Measurements from ENCODE around the gene BROX. TPM values are rescaled to one million over a fixed set of nuclear protein-coding genes. Genes with fewer than 3 reads are reported as not detected.

BROX gene
- total RNA-seq, 1 donor from 2014 or later, result 34.6 TPM

- ChIA-PET CTCF (interaction anchor here (0.7 to 1.1 kb wide), 2 partner anchors 10 to 361 kb away, joined by 3 read pairs; no protein-coding TSS in a partner anchor), POLR2A (interaction anchor here (1.0 to 3.2 kb wide), 2 partner anchors 15 to 85 kb away, joined by 4 to 16 read pairs; partner anchors contain the start of genes AIDA and BROX)
- Mint-ChIP-seq H3K4me3 (no peak overlapping the region), H3K27ac (no peak overlapping the region), H3K27me3 (no peaks in the 10 kb centered on the region), H3K36me3 (ENCODE audit: low read depth) (peaks cover 83% of the 10 kb centered on the region), H3K9me3 (no peaks in the 10 kb centered on the region), H3K4me1 (peaks cover 47% of the 10 kb centered on the region)
- TF ChIP-seq CTCF (IDR thresholded peaks at IDR 0.05), result no peak
- intact Hi-C loops (cut with micrococcal nuclease), result no loop called here
- ATAC-seq (ENCODE audit: low read depth) (no peak), DNase-seq (no peak)
These were observed 16.4 kb downstream of the BROX start for GRCh38 chr1:222728746-222729145.

- POLR2A ChIA-PET, result interaction anchor here (1.6 to 6.3 kb wide), 3 partner anchors 19 to 87 kb away, joined by 9 to 127 read pairs (median 16); partner anchors contain the start of genes AIDA and BROX
- Mint-ChIP-seq H3K4me1 (peaks cover 64% of the 10 kb centered on the region), H3K4me3 (peak overlapping the region; percentile 56), H3K9me3 (no peaks in the 10 kb centered on the region), H3K36me3 (ENCODE audit: low read depth) (peaks cover 80% of the 10 kb centered on the region), H3K27ac (peak overlapping the region; percentile 73), H3K27me3 (no peaks in the 10 kb centered on the region)
- intact Hi-C loops (cut with micrococcal nuclease), result loop anchor here (5.0 kb wide), 1 partner anchor 89 kb away; no protein-coding TSS in a partner anchor
- CTCF ChIA-PET, result interaction anchor here (1.4 kb wide), 1 partner anchor 18 kb away, joined by 3 read pairs; no protein-coding TSS in a partner anchor
- no peak for TF ChIP-seq CTCF (IDR thresholded peaks at IDR 0.05)
- DNase-seq (no peak), ATAC-seq (ENCODE audit: low read depth) (peak; percentile 10)
These were observed 18.5 kb downstream of the BROX start for GRCh38 chr1:222730866-222731265.

- ATAC-seq (ENCODE audit: low read depth) (peak; percentile 88), DNase-seq (no peak)
- H3K36me3 Mint-ChIP-seq (ENCODE audit: low read depth), result peaks cover 63% of the 10 kb centered on the region
- H3K4me3 Mint-ChIP-seq, result peak overlapping the region; percentile 77
- CTCF ChIA-PET, result interaction anchor here (1.0 to 1.4 kb wide), 5 partner anchors 12 to 98 kb away, joined by 3 to 4 read pairs (median 3); no protein-coding TSS in a partner anchor
- intact Hi-C loops (cut with micrococcal nuclease), result loop anchor here (1.0 to 5.0 kb wide), 5 partner anchors 18 to 349 kb away; no protein-coding TSS in a partner anchor
- H3K27me3 Mint-ChIP-seq, result no peaks in the 10 kb centered on the region
- peak overlapping the region; percentile 95 for H3K27ac Mint-ChIP-seq
- POLR2A ChIA-PET, result interaction anchor here (0.6 to 6.3 kb wide), 11 partner anchors 11 to 1855 kb away, joined by 3 to 127 read pairs (median 7); partner anchors contain the start of genes AIDA and BROX
- H3K4me1 Mint-ChIP-seq, result peaks cover 64% of the 10 kb centered on the region
- TF ChIP-seq CTCF (IDR thresholded peaks at IDR 0.05), result no peak
- no peaks in the 10 kb centered on the region for H3K9me3 Mint-ChIP-seq
These were observed 20.1 kb downstream of the BROX start for GRCh38 chr1:222732216-222733159.

GRCh38 chr1:222734740-222735139, 22.4 kb downstream of the BROX start:
- Mint-ChIP-seq H3K4me3 (peak overlapping the region; percentile 17), H3K4me1 (peaks cover 54% of the 10 kb centered on the region), H3K9me3 (no peaks in the 10 kb centered on the region), H3K27me3 (no peaks in the 10 kb centered on the region), H3K36me3 (ENCODE audit: low read depth) (peaks cover 43% of the 10 kb centered on the region), H3K27ac (peak overlapping the region; percentile 77)
- DNase-seq, result no peak
- no peak for ATAC-seq (ENCODE audit: low read depth)
- intact Hi-C loops (cut with micrococcal nuclease), result loop anchor here (5.0 kb wide), 1 partner anchor 92 kb away; no protein-coding TSS in a partner anchor
- ChIA-PET CTCF (no interaction called here), POLR2A (interaction anchor here (3.8 to 6.3 kb wide), 2 partner anchors 16 to 23 kb away, joined by 16 to 127 read pairs; partner anchors contain the start of genes AIDA and BROX)
- TF ChIP-seq CTCF (IDR thresholded peaks at IDR 0.05), result no peak

Data from activated B cell treated with CpG ODN at 0.5 μM for 24 hours (primary cell).